ENCODE measurements around the gene GTF2A1L.

DNA sequence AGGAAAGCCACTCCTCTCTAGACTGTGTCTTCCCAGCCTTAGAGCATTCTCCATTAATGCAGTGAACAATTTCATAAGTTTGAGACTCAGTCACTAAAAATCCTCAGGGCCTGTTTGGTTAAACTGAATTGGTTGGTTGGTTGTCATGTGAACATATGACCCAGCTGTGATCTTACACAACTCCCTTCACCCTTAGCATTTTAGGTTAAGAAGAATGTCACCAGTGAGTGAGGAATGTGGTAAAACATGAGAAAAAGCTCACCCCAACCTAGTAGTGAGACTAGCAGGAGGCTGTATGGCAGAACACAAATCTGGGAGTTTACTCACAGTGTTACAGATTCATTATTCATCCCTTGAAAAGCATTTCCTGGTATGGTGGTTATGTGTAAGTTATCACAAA lies 105.5 kb downstream of the GTF2A1L start:
- TF ChIP-seq POLR2A (IDR thresholded peaks at IDR 0.05) (no peak), CTCF (IDR thresholded peaks at IDR 0.05) (no peak)

Measured in thyroid gland (tissue), 4 donors.